Activated CD8-positive, alpha-beta memory T cell treated with anti-CD3 and anti-CD28 coated beads, Interleukin-2, amount 10 ng/mL, durations not matched to agents 7 days and 5 days (primary cell): ENCODE results near the gene CDSN. TPM values are rescaled to one million over a fixed set of nuclear protein-coding genes. Genes with fewer than 3 reads are reported as not detected.

Experiments
- total RNA-seq, 2 experiments: library from RNA; stranded (reverse); gene quantifications; one replicate each; pipeline ENCODE4 v1.2.3, GENCODE V29; 2021

CDSN gene
- total RNA-seq, 2 experiments from 2014 or later: not detected

Other genes starting within 250 kb of the CDSN start
- 1 to 10 TPM; 3.8 to 4.9 TPM for gene DDR1, start 235.9 kb downstream of the CDSN start, total RNA-seq
- gene GTF2H4, start 212.2 kb downstream of the CDSN start, total RNA-seq: 10 to 100 TPM; 30.0 to 34.9 TPM
- gene VARS2, start 206.2 kb downstream of the CDSN start, total RNA-seq: 10 to 100 TPM; 46.6 to 54.1 TPM
- not detected for gene SFTA2, start 188.3 kb downstream of the CDSN start, total RNA-seq
- gene MUCL3, start 179.5 kb downstream of the CDSN start, total RNA-seq: not detected
- gene MUC21, start 136.7 kb downstream of the CDSN start, total RNA-seq: not detected
- gene MUC22, start 110.0 kb downstream of the CDSN start, total RNA-seq: not detected
- not detected for gene C6orf15, start 7.9 kb downstream of the CDSN start, total RNA-seq
- gene PSORS1C1, start 5.6 kb downstream of the CDSN start, total RNA-seq: under 1 TPM in 1 of 2 experiments, not detected in 1; 0.26 TPM
- gene PSORS1C2, start 18.6 kb upstream of the CDSN start, total RNA-seq: not detected
- 10 to 100 TPM; 48.3 to 57.9 TPM for gene CCHCR1, start 37.4 kb upstream of the CDSN start, total RNA-seq
- gene TCF19, start 38.1 kb upstream of the CDSN start, total RNA-seq: 100 to 1,000 TPM; 100 to 106 TPM
- not detected for gene POU5F1, start 50.2 kb upstream of the CDSN start, total RNA-seq
- 1,000 to 10,000 TPM; 1,097 to 1,393 TPM for gene HLA-C, start 151.6 kb upstream of the CDSN start, total RNA-seq
- 1,000 to 10,000 TPM; 4,786 to 5,045 TPM for gene HLA-B, start 236.7 kb upstream of the CDSN start, total RNA-seq